HG03159 (cell line): ENCODE measurements around the gene TMEM200C.

Source experiments
- ATAC-seq: cut with Tn5 transposase; IDR thresholded peaks from one replicate; pipeline ENCODE4 v1.9.1; 2021; ENCODE audit warnings: mild to moderate bottlenecking, moderate library complexity; ENCODE audit not compliant: unreplicated experiment

The TMEM200C gene

GRCh38 chr18:5895299-5895875, at the start of gene TMEM200C:
Gene TMEM200C (minus strand): TSS chr18:5895522. CDS start chr18:5892063, 3,459 bp downstream.
- peak; percentile 50 for ATAC-seq

- no peak for ATAC-seq
These were observed 49.1 kb upstream of the TMEM200C start for GRCh38 chr18:5944448-5944847.

- ATAC-seq: no peak
These were observed 48.2 kb upstream of the TMEM200C start for GRCh38 chr18:5943514-5943913.

GRCh38 chr18:5942591-5942990, 47.3 kb upstream of the TMEM200C start:
- ATAC-seq: no peak

DNA sequence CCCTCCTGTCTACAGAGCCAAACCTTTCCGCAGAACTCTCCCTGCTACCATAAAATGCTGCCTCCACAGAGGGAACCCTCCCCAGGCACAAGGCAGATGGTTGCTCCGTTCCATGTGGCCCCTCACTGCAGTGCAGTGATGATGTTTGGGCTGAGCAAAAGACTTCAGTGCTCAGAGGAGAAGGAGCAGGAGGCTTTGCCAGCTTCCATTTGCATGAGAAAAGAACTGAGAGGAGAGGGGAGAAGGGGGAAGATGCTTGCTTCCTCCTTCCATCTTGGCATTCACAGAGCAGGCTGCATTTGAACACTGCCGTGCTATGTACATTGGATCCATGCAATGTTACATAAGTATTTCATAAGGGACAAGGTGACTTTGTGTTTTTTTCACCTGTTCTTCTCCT, 46.6 kb upstream of the TMEM200C start:
- ATAC-seq: no peak

DNA sequence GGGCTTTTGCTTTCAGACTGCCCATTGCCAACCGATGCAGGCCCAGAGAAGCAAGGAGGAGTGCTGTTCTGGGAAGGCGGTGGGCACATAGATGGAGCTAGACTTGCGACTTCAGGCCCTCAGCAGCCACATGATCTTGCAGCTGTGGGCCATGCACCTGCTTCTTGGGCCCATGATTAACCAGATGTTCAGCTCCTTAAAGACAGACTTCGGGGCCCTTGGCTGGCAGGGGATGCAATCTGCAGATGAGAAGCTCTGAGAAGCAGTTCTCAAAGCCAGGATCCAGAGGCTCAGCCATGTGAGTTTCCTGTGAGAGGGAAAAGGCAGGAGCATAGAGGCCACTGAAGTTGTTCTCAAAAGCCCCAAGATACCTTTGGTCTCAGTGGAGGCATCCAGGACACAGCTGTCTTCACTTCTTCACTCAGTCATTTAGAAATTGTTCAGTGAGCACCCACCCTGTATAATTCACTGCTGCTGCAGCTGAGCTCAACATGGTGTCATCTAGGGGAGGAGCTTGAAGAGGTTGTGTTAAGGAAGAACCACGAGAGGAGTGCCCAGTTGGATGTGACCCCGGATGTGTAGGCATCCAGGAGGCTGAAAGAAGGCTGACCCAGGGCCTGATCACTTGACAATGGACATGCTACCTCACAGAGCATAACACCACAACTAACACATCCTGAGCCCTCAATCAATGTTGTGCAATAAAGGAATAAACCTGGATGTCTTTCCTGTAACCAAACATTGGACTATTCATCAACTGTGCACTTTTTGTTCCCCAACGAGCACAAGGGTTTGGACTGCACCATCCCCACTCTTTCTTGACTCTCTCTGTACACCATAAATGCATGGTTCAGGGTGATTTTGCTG, 44.7 kb upstream of the TMEM200C start:
- no peak for ATAC-seq

- ATAC-seq: no peak
These were observed 42.5 kb upstream of the TMEM200C start for GRCh38 chr18:5937795-5938194.

DNA sequence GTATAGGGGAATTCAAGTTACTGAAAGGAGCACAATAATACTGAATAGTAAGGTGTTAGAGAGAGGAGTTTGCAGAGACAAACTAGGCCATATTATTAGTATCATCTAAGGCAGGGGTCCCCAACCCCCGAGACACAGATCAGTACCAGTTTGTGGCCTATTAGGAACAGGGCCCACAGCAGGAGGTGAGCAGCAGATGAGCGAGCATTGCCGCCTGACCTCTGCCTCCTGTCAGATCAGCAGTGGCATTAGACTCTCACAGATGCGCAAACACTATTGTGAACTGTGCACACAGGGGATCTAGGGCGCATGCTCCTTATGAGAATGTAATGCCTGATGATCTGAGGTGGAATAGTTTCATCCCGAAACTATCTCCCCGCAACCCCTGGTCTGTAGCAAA, 41.8 kb upstream of the TMEM200C start:
- ATAC-seq: no peak

DNA sequence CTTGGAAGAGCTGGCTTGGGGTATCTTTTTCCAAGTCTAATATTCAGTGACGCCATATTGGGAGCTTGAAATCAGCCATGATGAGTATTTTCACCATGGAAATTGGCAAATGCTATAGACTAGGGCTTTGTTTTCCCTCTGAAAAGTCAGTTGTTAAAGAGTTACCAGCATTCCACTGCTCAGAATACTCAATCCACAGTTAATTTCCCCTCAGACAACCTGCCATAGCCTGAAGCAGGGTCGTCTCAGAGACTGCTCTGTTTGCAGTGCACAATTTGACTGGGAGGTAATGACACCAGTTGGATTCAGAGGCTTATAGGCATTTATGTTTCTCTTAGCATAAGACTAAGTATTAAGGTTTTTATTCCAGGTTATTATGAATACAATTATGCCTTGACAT, 35.5 kb upstream of the TMEM200C start:
- no peak for ATAC-seq

GRCh38 chr18:5918205-5918858, 23.0 kb upstream of the TMEM200C start:
- ATAC-seq: no peak

DNA sequence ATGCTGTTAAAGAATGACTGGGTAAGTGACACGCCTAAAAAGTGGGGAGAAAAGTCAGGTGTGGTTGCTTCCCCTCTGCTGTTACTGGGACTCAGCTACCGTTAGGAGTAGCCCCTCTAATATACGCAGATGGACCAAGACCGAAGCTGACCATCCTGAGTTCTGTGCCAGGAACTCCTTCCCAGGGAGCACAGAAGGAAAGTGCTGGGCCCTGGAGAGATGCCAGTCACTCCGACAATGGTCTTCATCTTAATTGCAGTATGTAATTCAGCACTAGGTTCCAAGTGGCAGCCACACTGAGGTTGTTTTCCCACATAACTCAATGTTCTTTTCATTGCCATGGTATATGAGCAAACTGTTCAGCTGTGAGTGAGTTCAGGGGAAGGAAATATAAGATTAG, 19.6 kb upstream of the TMEM200C start:
- no peak for ATAC-seq

GRCh38 chr18:5914016-5914415, 18.7 kb upstream of the TMEM200C start:
- ATAC-seq: no peak

DNA sequence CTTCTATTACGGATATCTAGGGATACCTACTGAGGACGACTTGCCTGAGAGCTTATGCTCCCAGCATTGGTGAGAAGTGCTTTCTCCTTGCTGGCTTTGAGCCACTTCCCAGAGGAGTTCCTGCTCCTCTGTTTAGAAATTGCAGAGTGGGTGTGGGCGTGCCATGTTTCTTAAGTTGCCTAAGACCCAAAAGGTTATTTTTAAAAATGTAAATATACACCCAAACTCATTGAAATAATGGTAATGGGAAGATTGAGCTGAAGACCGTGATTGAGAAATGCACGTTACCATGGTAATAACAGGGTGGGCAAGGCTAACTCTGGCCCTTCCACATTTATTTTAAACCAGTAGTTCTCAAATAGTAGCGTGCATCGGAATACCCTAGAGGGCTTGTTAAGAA, 17.2 kb upstream of the TMEM200C start:
- no peak for ATAC-seq

- no peak for ATAC-seq
These were observed 13.8 kb upstream of the TMEM200C start for GRCh38 chr18:5909125-5909524.

GRCh38 chr18:5903386-5903785, 8.1 kb upstream of the TMEM200C start:
- ATAC-seq: no peak

GRCh38 chr18:5900262-5900661, 4.9 kb upstream of the TMEM200C start:
- no peak for ATAC-seq

DNA sequence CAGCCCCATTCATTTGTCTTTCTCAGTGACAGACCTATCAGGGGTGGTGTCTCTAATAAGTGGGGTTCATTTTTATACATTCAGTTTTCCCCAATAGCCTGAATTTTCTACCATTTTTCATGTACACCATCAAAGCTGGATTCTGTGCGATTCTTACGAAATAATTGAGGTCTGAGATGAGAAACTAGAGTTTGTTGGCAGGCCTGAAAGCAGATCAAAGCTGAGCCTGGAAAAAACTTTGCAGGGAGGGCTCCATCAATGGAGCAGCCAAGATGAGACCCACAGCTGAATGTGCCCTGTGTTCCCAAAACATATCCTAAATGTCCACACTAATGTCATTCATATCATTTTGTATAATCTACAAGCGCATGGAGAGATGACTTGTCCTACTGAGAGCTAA, 4.5 kb upstream of the TMEM200C start:
- no peak for ATAC-seq

DNA sequence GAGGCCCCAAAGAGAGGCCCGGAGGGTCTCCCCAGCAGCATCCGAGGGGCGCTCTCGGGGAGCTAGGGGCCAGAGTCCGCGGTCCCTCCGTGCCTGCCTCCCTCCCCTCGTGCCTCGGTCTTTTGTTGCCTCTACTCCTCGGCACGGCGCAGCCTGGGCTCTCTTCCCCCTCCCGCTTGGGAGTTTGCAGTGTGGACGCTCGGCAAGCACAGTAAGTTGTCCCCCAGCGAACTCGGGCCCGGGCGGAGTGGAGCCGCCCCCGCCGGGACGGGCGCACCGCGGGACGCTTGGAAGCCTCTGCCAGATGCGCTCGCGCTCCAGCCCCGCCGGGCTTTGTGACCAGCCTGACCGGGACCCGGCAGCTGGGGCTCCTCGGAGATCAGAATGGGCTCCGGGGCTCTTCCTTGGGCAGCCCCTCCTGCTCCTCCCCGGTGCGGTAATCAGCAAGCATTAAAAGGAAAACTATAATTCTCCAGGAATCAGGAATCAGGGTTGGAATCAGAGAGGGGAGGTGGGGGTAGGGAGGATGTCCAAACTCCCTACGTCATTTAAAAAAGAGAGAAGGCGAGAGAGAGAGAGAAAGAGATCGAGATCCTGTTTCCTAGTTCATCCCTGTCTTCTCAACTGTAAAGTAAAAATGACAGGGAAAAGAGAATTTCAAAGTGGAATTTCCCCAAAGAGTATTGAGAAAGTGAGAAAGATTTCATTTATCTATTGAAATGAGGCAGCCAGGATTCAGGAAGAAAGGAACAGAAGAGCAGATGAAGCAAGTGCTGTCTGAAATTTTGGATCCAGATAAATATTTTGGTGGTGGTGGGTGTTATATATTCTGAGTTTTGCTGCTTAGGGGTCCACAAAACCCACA, 786 bp upstream of the TMEM200C start:
- ATAC-seq: no peak

DNA sequence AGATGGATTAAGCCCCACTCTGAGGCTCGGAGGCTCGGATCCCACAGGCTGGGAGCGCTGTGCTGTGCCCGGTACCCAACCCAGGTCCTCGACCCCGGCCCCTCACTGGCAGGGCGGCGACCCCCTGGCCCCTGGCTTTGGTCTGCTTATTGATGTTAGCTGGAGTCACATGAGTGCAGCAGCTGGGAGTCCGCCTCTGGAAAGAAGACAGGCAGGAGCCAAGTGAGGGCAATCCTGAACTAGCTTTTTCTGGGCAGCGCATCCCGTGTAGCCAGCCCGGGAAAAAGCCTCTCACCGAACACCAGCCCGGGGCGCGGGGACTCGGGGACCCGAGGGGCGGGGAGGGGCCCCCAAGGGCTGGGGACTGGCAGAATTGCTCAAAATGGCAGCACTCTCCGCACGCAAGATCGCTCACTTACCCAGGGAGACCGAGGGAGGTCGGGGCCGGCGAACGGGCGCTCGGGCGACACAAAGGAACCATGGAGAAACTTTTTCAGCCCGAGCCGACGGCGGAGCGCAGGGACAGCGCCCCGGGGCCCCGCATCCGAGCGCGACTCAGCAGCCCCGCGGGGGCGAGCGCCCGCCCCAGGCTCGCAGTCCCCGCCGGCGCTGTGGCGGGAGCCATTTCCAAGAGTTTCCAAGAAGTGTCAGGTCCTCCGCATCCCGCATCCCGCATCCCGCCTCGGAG, 567 bp downstream of the TMEM200C start:
- ATAC-seq: peak; percentile 17

DNA sequence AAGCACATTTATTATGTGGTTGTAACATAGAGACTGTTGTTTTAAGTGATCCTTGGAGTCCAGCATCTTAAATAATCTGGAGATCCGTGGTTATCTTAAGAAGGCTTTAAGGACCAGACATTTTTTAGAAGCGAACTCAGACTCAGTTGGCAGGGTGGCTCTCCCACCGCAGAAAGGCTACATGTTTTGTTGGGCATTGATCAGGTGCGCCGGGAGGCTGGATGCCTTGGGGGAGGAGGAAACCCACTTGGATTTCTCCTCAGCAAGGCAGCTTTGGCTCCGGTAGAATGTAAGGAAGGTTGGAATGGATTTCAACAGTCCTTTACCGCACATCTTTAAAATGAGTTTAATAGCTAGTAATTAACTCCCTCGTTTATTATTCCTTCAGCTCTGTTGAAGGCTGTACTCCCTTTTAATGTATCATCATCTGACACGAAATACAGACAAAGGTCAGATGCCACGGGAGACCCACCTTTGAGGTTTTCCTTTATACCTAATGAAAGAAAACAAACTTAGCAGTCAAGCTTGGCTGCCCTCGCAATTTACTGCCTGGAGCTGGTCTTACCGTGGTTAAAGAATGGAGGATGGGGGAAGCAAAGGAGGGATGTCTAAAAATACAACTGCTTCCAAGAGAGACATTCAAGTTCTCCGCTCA, 1.2 kb downstream of the TMEM200C start:
- ATAC-seq: no peak
